ENCODE measurements around the gene LEPR.

The LEPR gene

GRCh38 chr1:65393928-65394327, 26.5 kb upstream of the LEPR start:
- H3K4me3 ChIP-seq (ENCODE audit: low read length): no peak overlapping the region
- H3K9ac ChIP-seq (ENCODE audit: low read length): no peak overlapping the region
- no peaks in the 10 kb centered on the region for H3K27me3 ChIP-seq (ENCODE audit: control insufficient read depth, insufficient read depth, low read length)
- H3K9me3 ChIP-seq (ENCODE audit: control insufficient read depth, low read length): no peaks in the 10 kb centered on the region
- H3K4me1 ChIP-seq (ENCODE audit: control insufficient read depth, insufficient read depth, low read length): no peaks in the 10 kb centered on the region
- H3K36me3 ChIP-seq (ENCODE audit: control insufficient read depth, insufficient read depth, low read length): no peaks in the 10 kb centered on the region

GRCh38 chr1:65395887-65396612, 24.4 kb upstream of the LEPR start:
- Histone ChIP-seq H3K36me3 (ENCODE audit: control insufficient read depth, insufficient read depth, low read length) (no peaks in the 10 kb centered on the region), H3K9ac (ENCODE audit: low read length) (no peak overlapping the region), H3K27me3 (ENCODE audit: control insufficient read depth, insufficient read depth, low read length) (no peaks in the 10 kb centered on the region), H3K4me3 (ENCODE audit: low read length) (no peak overlapping the region), H3K4me1 (ENCODE audit: control insufficient read depth, insufficient read depth, low read length) (no peaks in the 10 kb centered on the region), H3K9me3 (ENCODE audit: control insufficient read depth, low read length) (no peaks in the 10 kb centered on the region)

GRCh38 chr1:65398083-65398482, 22.4 kb upstream of the LEPR start:
- H3K4me1 ChIP-seq (ENCODE audit: control insufficient read depth, insufficient read depth, low read length): no peaks in the 10 kb centered on the region
- H3K36me3 ChIP-seq (ENCODE audit: control insufficient read depth, insufficient read depth, low read length): no peaks in the 10 kb centered on the region
- H3K9ac ChIP-seq (ENCODE audit: low read length): no peak overlapping the region
- H3K4me3 ChIP-seq (ENCODE audit: low read length): no peak overlapping the region
- H3K27me3 ChIP-seq (ENCODE audit: control insufficient read depth, insufficient read depth, low read length): no peaks in the 10 kb centered on the region
- H3K9me3 ChIP-seq (ENCODE audit: control insufficient read depth, low read length): no peaks in the 10 kb centered on the region

- Histone ChIP-seq H3K27me3 (ENCODE audit: control insufficient read depth, insufficient read depth, low read length) (no peaks in the 10 kb centered on the region), H3K4me1 (ENCODE audit: control insufficient read depth, insufficient read depth, low read length) (no peaks in the 10 kb centered on the region), H3K9ac (ENCODE audit: low read length) (no peak overlapping the region), H3K4me3 (ENCODE audit: low read length) (no peak overlapping the region), H3K36me3 (ENCODE audit: control insufficient read depth, insufficient read depth, low read length) (no peaks in the 10 kb centered on the region), H3K9me3 (ENCODE audit: control insufficient read depth, low read length) (no peaks in the 10 kb centered on the region)
Measured at GRCh38 chr1:65399003-65399402, 21.5 kb upstream of the LEPR start.

- Histone ChIP-seq H3K9me3 (ENCODE audit: control insufficient read depth, low read length) (no peaks in the 10 kb centered on the region), H3K36me3 (ENCODE audit: control insufficient read depth, insufficient read depth, low read length) (no peaks in the 10 kb centered on the region)
Measured at GRCh38 chr1:65401612-65402011, 18.9 kb upstream of the LEPR start.

GRCh38 chr1:65404941-65405340, 15.5 kb upstream of the LEPR start:
- H3K9me3 ChIP-seq (ENCODE audit: control insufficient read depth, low read length): no peaks in the 10 kb centered on the region
- H3K27me3 ChIP-seq (ENCODE audit: control insufficient read depth, insufficient read depth, low read length): no peaks in the 10 kb centered on the region
- H3K4me1 ChIP-seq (ENCODE audit: control insufficient read depth, insufficient read depth, low read length): no peaks in the 10 kb centered on the region
- no peak overlapping the region for H3K9ac ChIP-seq (ENCODE audit: low read length)
- H3K36me3 ChIP-seq (ENCODE audit: control insufficient read depth, insufficient read depth, low read length): no peaks in the 10 kb centered on the region
- H3K4me3 ChIP-seq (ENCODE audit: low read length): no peak overlapping the region

More at GRCh38 chr1:65401612-65402011, 18.9 kb upstream of the LEPR start:
- no peaks in the 10 kb centered on the region for H3K27me3 ChIP-seq (ENCODE audit: control insufficient read depth, insufficient read depth, low read length)
- no peaks in the 10 kb centered on the region for H3K4me1 ChIP-seq (ENCODE audit: control insufficient read depth, insufficient read depth, low read length)
- H3K4me3 ChIP-seq (ENCODE audit: low read length): no peak overlapping the region
- H3K9ac ChIP-seq (ENCODE audit: low read length): no peak overlapping the region

- Histone ChIP-seq H3K4me1 (ENCODE audit: control insufficient read depth, insufficient read depth, low read length) (no peaks in the 10 kb centered on the region), H3K4me3 (ENCODE audit: low read length) (no peak overlapping the region), H3K36me3 (ENCODE audit: control insufficient read depth, insufficient read depth, low read length) (no peaks in the 10 kb centered on the region), H3K9ac (ENCODE audit: low read length) (no peak overlapping the region), H3K9me3 (ENCODE audit: control insufficient read depth, low read length) (no peaks in the 10 kb centered on the region), H3K27me3 (ENCODE audit: control insufficient read depth, insufficient read depth, low read length) (no peaks in the 10 kb centered on the region)
Measured at GRCh38 chr1:65407877-65408276, 12.6 kb upstream of the LEPR start.

- H3K9me3 ChIP-seq (ENCODE audit: control insufficient read depth, low read length): no peaks in the 10 kb centered on the region
Measured at GRCh38 chr1:65409314-65409713, 11.2 kb upstream of the LEPR start.

GRCh38 chr1:65409816-65410326, 10.6 kb upstream of the LEPR start:
- H3K4me3 ChIP-seq (ENCODE audit: low read length): no peak overlapping the region
- no peaks in the 10 kb centered on the region for H3K27me3 ChIP-seq (ENCODE audit: control insufficient read depth, insufficient read depth, low read length)
- H3K4me1 ChIP-seq (ENCODE audit: control insufficient read depth, insufficient read depth, low read length): no peaks in the 10 kb centered on the region
- H3K9me3 ChIP-seq (ENCODE audit: control insufficient read depth, low read length): no peaks in the 10 kb centered on the region
- H3K9ac ChIP-seq (ENCODE audit: low read length): no peak overlapping the region
- H3K36me3 ChIP-seq (ENCODE audit: control insufficient read depth, insufficient read depth, low read length): no peaks in the 10 kb centered on the region

More at GRCh38 chr1:65409314-65409713, 11.2 kb upstream of the LEPR start:
- H3K9ac ChIP-seq (ENCODE audit: low read length): no peak overlapping the region
- no peaks in the 10 kb centered on the region for H3K4me1 ChIP-seq (ENCODE audit: control insufficient read depth, insufficient read depth, low read length)
- H3K36me3 ChIP-seq (ENCODE audit: control insufficient read depth, insufficient read depth, low read length): no peaks in the 10 kb centered on the region
- H3K27me3 ChIP-seq (ENCODE audit: control insufficient read depth, insufficient read depth, low read length): no peaks in the 10 kb centered on the region
- no peak overlapping the region for H3K4me3 ChIP-seq (ENCODE audit: low read length)

- Histone ChIP-seq H3K4me1 (ENCODE audit: control insufficient read depth, insufficient read depth, low read length) (no peaks in the 10 kb centered on the region), H3K9me3 (ENCODE audit: control insufficient read depth, low read length) (no peaks in the 10 kb centered on the region), H3K9ac (ENCODE audit: low read length) (no peak overlapping the region), H3K27me3 (ENCODE audit: control insufficient read depth, insufficient read depth, low read length) (no peaks in the 10 kb centered on the region), H3K4me3 (ENCODE audit: low read length) (no peak overlapping the region), H3K36me3 (ENCODE audit: control insufficient read depth, insufficient read depth, low read length) (no peaks in the 10 kb centered on the region)
Measured at GRCh38 chr1:65412256-65412983, 8.0 kb upstream of the LEPR start.

GRCh38 chr1:65412984-65413375, 7.5 kb upstream of the LEPR start:
- no peaks in the 10 kb centered on the region for H3K27me3 ChIP-seq (ENCODE audit: control insufficient read depth, insufficient read depth, low read length)
- no peak overlapping the region for H3K9ac ChIP-seq (ENCODE audit: low read length)
- no peaks in the 10 kb centered on the region for H3K36me3 ChIP-seq (ENCODE audit: control insufficient read depth, insufficient read depth, low read length)
- H3K9me3 ChIP-seq (ENCODE audit: control insufficient read depth, low read length): no peaks in the 10 kb centered on the region
- H3K4me1 ChIP-seq (ENCODE audit: control insufficient read depth, insufficient read depth, low read length): no peaks in the 10 kb centered on the region
- no peak overlapping the region for H3K4me3 ChIP-seq (ENCODE audit: low read length)

GRCh38 chr1:65414538-65414937, 5.9 kb upstream of the LEPR start:
- Histone ChIP-seq H3K9ac (ENCODE audit: low read length) (no peak overlapping the region), H3K9me3 (ENCODE audit: control insufficient read depth, low read length) (no peaks in the 10 kb centered on the region), H3K36me3 (ENCODE audit: control insufficient read depth, insufficient read depth, low read length) (no peaks in the 10 kb centered on the region), H3K27me3 (ENCODE audit: control insufficient read depth, insufficient read depth, low read length) (no peaks in the 10 kb centered on the region), H3K4me3 (ENCODE audit: low read length) (no peak overlapping the region), H3K4me1 (ENCODE audit: control insufficient read depth, insufficient read depth, low read length) (peaks cover 2% of the 10 kb centered on the region)

Measured in mucosa of stomach (tissue), 1 donor.